ENCODE measurements around the gene EFNA4. TPM values are rescaled to one million over a fixed set of nuclear protein-coding genes. Genes with fewer than 3 reads are reported as not detected.

EFNA4 gene
- total and polyA plus RNA-seq, 9 of the 15 experiments (the other 6 are each of a cell fraction or from before 2014, with no cell fraction given) = 0.68 to 7.4 (median 6.1) TPM

DNA sequence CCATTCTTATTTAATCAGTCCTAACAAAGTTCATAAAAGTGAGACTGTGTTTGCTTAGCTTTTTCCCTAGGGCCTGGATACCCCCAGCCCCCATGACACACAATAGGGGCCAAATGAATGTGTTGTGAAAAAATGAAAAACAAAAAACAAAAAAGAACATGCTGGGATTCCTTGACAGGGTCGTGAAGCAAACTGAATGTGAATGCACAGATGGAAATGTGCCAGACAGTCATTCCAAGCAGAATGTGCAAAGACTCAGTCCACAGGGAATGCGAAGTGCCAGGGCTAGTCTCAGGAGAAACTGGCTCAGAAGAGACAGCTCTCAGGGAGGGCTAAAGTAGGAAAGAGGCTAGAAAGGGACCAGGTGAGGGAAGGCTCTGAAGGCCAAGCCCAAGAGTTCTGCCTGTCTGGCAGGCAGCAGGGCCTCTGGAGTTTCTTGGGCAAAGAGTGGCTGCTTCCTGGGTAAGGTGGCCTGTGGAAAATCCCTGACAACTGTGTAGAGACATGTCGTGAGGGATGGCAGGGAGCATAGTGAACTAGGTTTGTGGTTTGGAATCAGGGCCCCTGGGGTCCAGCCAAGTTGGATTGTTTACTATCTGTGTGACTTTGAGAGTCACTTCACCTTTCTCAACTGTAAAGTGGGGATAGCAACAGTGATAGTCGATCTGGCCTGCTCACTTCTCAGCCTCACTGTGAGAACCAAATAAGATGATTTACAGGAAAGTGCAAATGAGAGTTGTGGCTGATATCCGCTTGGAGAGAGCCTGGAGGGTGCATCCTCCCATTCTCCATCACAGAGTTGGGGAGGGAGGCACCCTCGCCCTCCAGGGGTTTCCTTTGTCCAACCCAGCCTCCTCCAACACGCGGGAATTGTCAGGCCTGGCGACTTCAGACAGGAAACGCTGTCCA is 13.6 kb upstream of the EFNA4 start (continued):
- TF ChIP-seq TEAD1 (CRISPR knock-in tag; IDR thresholded peaks at IDR 0.05) (0 out of 4 replicates have a peak, but pooled peaks of 1 of the 2 experiments have one; percentile 18), FOXO4 (CRISPR knock-in tag; IDR thresholded peaks at IDR 0.05) (no peak), SRF (CRISPR knock-in tag; IDR thresholded peaks at IDR 0.05) (no peak), TCFL5 (CRISPR knock-in tag; conservative IDR thresholded peaks at IDR 0.05) (0 out of 2 replicates have a peak, but pooled peaks have one; percentile 41), SRSF9 (IDR thresholded peaks at IDR 0.05; ENCODE audit: borderline replicate concordance, low read depth, low read length) (no peak), PYGO2 (tag; IDR thresholded peaks at IDR 0.05) (0 out of 2 replicates have a peak, but pooled peaks have one; percentile 25), PHF21A (IDR thresholded peaks at IDR 0.05; ENCODE audit: borderline replicate concordance, low read depth) (no peak), ELF2 (CRISPR knock-in tag; IDR thresholded peaks at IDR 0.05) (no peak), JUND (IDR thresholded peaks at IDR 0.05; ENCODE audit: borderline replicate concordance, low read depth, low read length) (no peak; the same call in 1 of the 2 replicates), JUND (tag; IDR thresholded peaks at IDR 0.05; ENCODE audit: borderline replicate concordance, low read depth, low read length) (no peak), L3MBTL2 (IDR thresholded peaks at IDR 0.05) (peak; percentile 97; the same call in 1 of the 2 replicates), ZNF764 (CRISPR knock-in tag; IDR thresholded peaks at IDR 0.05; ENCODE audit: low read depth) (0 out of 2 replicates have a peak, but pooled peaks have one; percentile 54), CBFB (CRISPR knock-in tag; IDR thresholded peaks at IDR 0.05) (peak; percentile 17; the same call in 1 of the 2 replicates), NR2C1 (IDR thresholded peaks at IDR 0.05) (no peak), NR2C1 (tag; IDR thresholded peaks at IDR 0.05) (peak; percentile 73), ZNF253 (CRISPR knock-in tag; conservative IDR thresholded peaks at IDR 0.05) (0 out of 2 replicates have a peak, but pooled peaks have one; percentile 30), ZNF12 (CRISPR knock-in tag; IDR thresholded peaks at IDR 0.05) (no peak), HDAC8 (tag; IDR thresholded peaks at IDR 0.05) (0 out of 2 replicates have a peak, but pooled peaks have one; percentile 7), RBFOX2 (IDR thresholded peaks at IDR 0.05; ENCODE audit: low read depth, low read length) (no peak), POLR3A (IDR thresholded peaks at IDR 0.05; ENCODE audit: borderline replicate concordance, extremely low read depth, insufficient read depth, insufficient read length) (no peak), HMG20B (CRISPR knock-in tag; IDR thresholded peaks at IDR 0.05) (no peak), MEF2A (IDR thresholded peaks at IDR 0.05; ENCODE audit: control insufficient read depth, low read depth, low read length) (no peak), TARDBP (IDR thresholded peaks at IDR 0.05) (no peak), ZNF175 (CRISPR knock-in tag; IDR thresholded peaks at IDR 0.05; ENCODE audit: low read depth) (peak; percentile 80; the same call in 1 of the 2 replicates), ZNF197 (CRISPR knock-in tag; IDR thresholded peaks at IDR 0.05; ENCODE audit: low read depth) (peak; percentile 41; the same call in 1 of the 2 replicates)
- TF ChIP-seq, protein P1, sequence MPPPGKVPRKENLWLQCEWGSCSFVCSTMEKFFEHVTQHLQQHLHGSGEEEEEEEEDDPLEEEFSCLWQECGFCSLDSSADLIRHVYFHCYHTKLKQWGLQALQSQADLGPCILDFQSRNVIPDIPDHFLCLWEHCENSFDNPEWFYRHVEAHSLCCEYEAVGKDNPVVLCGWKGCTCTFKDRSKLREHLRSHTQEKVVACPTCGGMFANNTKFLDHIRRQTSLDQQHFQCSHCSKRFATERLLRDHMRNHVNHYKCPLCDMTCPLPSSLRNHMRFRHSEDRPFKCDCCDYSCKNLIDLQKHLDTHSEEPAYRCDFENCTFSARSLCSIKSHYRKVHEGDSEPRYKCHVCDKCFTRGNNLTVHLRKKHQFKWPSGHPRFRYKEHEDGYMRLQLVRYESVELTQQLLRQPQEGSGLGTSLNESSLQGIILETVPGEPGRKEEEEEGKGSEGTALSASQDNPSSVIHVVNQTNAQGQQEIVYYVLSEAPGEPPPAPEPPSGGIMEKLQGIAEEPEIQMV (tag; conservative IDR thresholded peaks at IDR 0.05; ENCODE audit: low read depth) = no peak

Measured in K562 (cell line).